Glutamatergic neuron (in vitro differentiated cells): Measurements from ENCODE around the gene ARHGEF39. TPM values are rescaled to one million over a fixed set of nuclear protein-coding genes. Genes with fewer than 3 reads are reported as not detected.
A peak's percentile ranks its signal among the peaks of the same experiment; 100 is the strongest.

ENCODE experiments used
- DNase-seq: peaks from one replicate; pipeline ENCODE4 v3.0.0; 2022
- H3K27ac Mint-ChIP-seq: one replicate; pipeline ENCODE4 v1.8.0; 2020; ENCODE audit warnings: mild to moderate bottlenecking, mixed read lengths, inconsistent platforms; ENCODE audit not compliant: unreplicated experiment
- H3K27me3 Mint-ChIP-seq: one replicate; pipeline ENCODE4 v1.8.0; 2020; ENCODE audit warnings: mild to moderate bottlenecking, moderate library complexity, mixed read lengths, inconsistent platforms; ENCODE audit not compliant: unreplicated experiment
- H3K36me3 Mint-ChIP-seq: one replicate; pipeline ENCODE4 v1.8.0; 2020; ENCODE audit warnings: mild to moderate bottlenecking, mixed read lengths, inconsistent platforms; ENCODE audit not compliant: unreplicated experiment
- H3K4me1 Mint-ChIP-seq: one replicate; pipeline ENCODE4 v1.8.0; 2020; ENCODE audit warnings: mild to moderate bottlenecking, low read depth, mixed read lengths, inconsistent platforms; ENCODE audit not compliant: unreplicated experiment
- H3K4me3 Mint-ChIP-seq: one replicate; pipeline ENCODE4 v1.8.0; 2020; ENCODE audit warnings: mild to moderate bottlenecking, mixed read lengths, inconsistent platforms; ENCODE audit not compliant: unreplicated experiment
- H3K9me3 Mint-ChIP-seq: one replicate; pipeline ENCODE4 v1.8.0; 2020; ENCODE audit warnings: mild to moderate bottlenecking, moderate library complexity, mixed read lengths, inconsistent platforms; ENCODE audit not compliant: unreplicated experiment
- CTCF ChIP-seq: fragments of 200-600 bp; sonication (generic); IDR thresholded peaks from one replicate; pipeline ENCODE4 v1.5.0; 2021; ENCODE audit not compliant: partially characterized antibody, unreplicated experiment
- total RNA-seq: library from RNA; stranded (reverse); fragmentation: NEBNext Ultra II Directional; extraction: Animal tissue kit (Norgen Biotek cat#: 25700); gene quantifications from one replicate; pipeline ENCODE4 v1.2.1, GENCODE V29; 2021; ENCODE audit not compliant: unreplicated experiment

Gene ARHGEF39
- total RNA-seq, 1 donor from 2014 or later: 2.6 TPM

GRCh38 chr9:35658137-35658967, 6.6 kb downstream of the ARHGEF39 start, which contains the start of gene CCDC107:
CCDC107 (plus strand) TSS chr9:35658292; CDS start chr9:35658380, 88 bp downstream.
- peaks cover 20% of the 10 kb centered on the region for H3K9me3 Mint-ChIP-seq
- peaks cover 16% of the 10 kb centered on the region for H3K27me3 Mint-ChIP-seq
- peak; percentile 89 for TF ChIP-seq CTCF
- no peaks in the 10 kb centered on the region for H3K36me3 Mint-ChIP-seq
- peaks cover 14% of the 10 kb centered on the region for H3K4me1 Mint-ChIP-seq
- peak within 1 kb of the TSS; percentile 99 for H3K27ac Mint-ChIP-seq
- DNase-seq: peak; percentile 92
- peak within 1 kb of the TSS; percentile 91 for H3K4me3 Mint-ChIP-seq

- TF ChIP-seq CTCF: no peak
- peaks cover 15% of the 10 kb centered on the region for H3K27me3 Mint-ChIP-seq
- H3K27ac Mint-ChIP-seq: peak within 1 kb of the TSS; percentile 99
- peak within 1 kb of the TSS; percentile 91 for H3K4me3 Mint-ChIP-seq
- peaks cover 20% of the 10 kb centered on the region for H3K9me3 Mint-ChIP-seq
- peak; percentile 91 for DNase-seq
- no peaks in the 10 kb centered on the region for H3K36me3 Mint-ChIP-seq
- peaks cover 14% of the 10 kb centered on the region for H3K4me1 Mint-ChIP-seq
These were observed 7.4 kb downstream of the ARHGEF39 start, which contains the start of gene RMRP for GRCh38 chr9:35657546-35658136. RMRP (minus strand) TSS chr9:35658019.

GRCh38 chr9:35656831-35657545, 8.0 kb downstream of the ARHGEF39 start:
- H3K4me3 Mint-ChIP-seq: peak overlapping the region; percentile 83
- TF ChIP-seq CTCF: no peak
- no peaks in the 10 kb centered on the region for H3K36me3 Mint-ChIP-seq
- peak overlapping the region; percentile 99 for H3K27ac Mint-ChIP-seq
- peaks cover 14% of the 10 kb centered on the region for H3K4me1 Mint-ChIP-seq
- no peak for DNase-seq
- H3K27me3 Mint-ChIP-seq: peaks cover 15% of the 10 kb centered on the region
- H3K9me3 Mint-ChIP-seq: peaks cover 20% of the 10 kb centered on the region

GRCh38 chr9:35656348-35656747, 8.6 kb downstream of the ARHGEF39 start:
- peak overlapping the region; percentile 99 for H3K27ac Mint-ChIP-seq
- H3K9me3 Mint-ChIP-seq: peaks cover 20% of the 10 kb centered on the region
- H3K36me3 Mint-ChIP-seq: no peaks in the 10 kb centered on the region
- DNase-seq: no peak
- peaks cover 19% of the 10 kb centered on the region for H3K27me3 Mint-ChIP-seq
- no peak for TF ChIP-seq CTCF
- H3K4me1 Mint-ChIP-seq: peaks cover 15% of the 10 kb centered on the region
- peak overlapping the region; percentile 83 for H3K4me3 Mint-ChIP-seq
